HEK293 (cell line): ENCODE data around the gene TTC34.

ENCODE experiments used
- CTCF ChIA-PET: fragments of 350-600 bp; formaldehyde crosslinking; extraction: SDS; loops from one replicate; lab custom pipeline; 2021; ENCODE audit warnings: antibody characterized with exemption; lab: Yijun Ruan, JAX
- POLR2A ChIA-PET: fragments of 300-600 bp; formaldehyde crosslinking; extraction: SDS; loops from one replicate; lab custom pipeline; 2020; ENCODE audit warnings: antibody characterized with exemption, inconsistent platforms; lab: Yijun Ruan, JAX
- H3K27ac ChIP-seq: fragments of 200-500 bp; sonication (Bioruptor generic); 2 replicates; pipeline ENCODE4 v1.5.1; 2014; ENCODE audit warnings: low read depth, low read length, control low read depth, inconsistent platforms; ENCODE audit errors: extremely low read depth
- H3K36me3 ChIP-seq, 2 experiments: fragments of 200-500 bp in 1 of 2; sonication (Bioruptor generic) in 1 of 2; 1 replicate in 1 of 2; 2 replicates in 1 of 2; pipeline ENCODE4 v1.5.1; 2014 to 2017; ENCODE audit warnings: inconsistent platforms in 2 of 2, low read length in 2 of 2; ENCODE audit not compliant: control insufficient read depth in 2 of 2, insufficient read depth in 1 of 2
- H3K4me1 ChIP-seq: fragments of 200-500 bp; sonication (Bioruptor generic); 2 replicates; pipeline ENCODE4 v1.5.1; 2014; ENCODE audit warnings: mild to moderate bottlenecking, low read length, inconsistent platforms; ENCODE audit not compliant: control insufficient read depth, insufficient read depth
- H3K4me3 ChIP-seq: 2 replicates; pipeline ENCODE4 v1.5.1; 2011; ENCODE audit warnings: low read depth, mild to moderate bottlenecking, control low read depth, low read length, moderate library complexity
- H3K9me3 ChIP-seq: fragments of 200-500 bp; sonication (Bioruptor generic); 2 replicates; pipeline ENCODE4 v1.5.1; 2014; ENCODE audit warnings: low read depth, low read length, inconsistent platforms; ENCODE audit not compliant: control insufficient read depth, insufficient read depth
- FEZF1 ChIP-seq: fragments of 450-650 bp; formaldehyde crosslinking; IDR thresholded peaks from 2 replicates; pipeline ENCODE4 v1.5.1; 2016; ENCODE audit warnings: missing biosample characterization, missing genetic modification characterization
- KLF7 ChIP-seq: fragments of 450-650 bp; formaldehyde crosslinking; IDR thresholded peaks from 2 replicates; pipeline ENCODE4 v1.5.1; 2016; ENCODE audit warnings: missing biosample characterization, missing genetic modification characterization, borderline replicate concordance
- KLF8 ChIP-seq: fragments of 450-650 bp; formaldehyde crosslinking; IDR thresholded peaks from 2 replicates; pipeline ENCODE4 v1.5.1; 2016; ENCODE audit warnings: missing biosample characterization, missing genetic modification characterization
- SETDB1 ChIP-seq: IDR thresholded peaks from one replicate; pipeline ENCODE4 v1.6.1; 2017; ENCODE audit warnings: mild to moderate bottlenecking, low read length, moderate library complexity, mixed read lengths; ENCODE audit not compliant: insufficient read length
- SP3 ChIP-seq: fragments of 450-650 bp; formaldehyde crosslinking; IDR thresholded peaks from 2 replicates; pipeline ENCODE4 v1.5.1; 2016; ENCODE audit warnings: missing biosample characterization, missing genetic modification characterization
- TRIM28 ChIP-seq: IDR thresholded peaks from 2 replicates; pipeline ENCODE4 v1.6.1; 2011; ENCODE audit warnings: low read length, control low read depth, borderline replicate concordance
- YY1 ChIP-seq: fragments of 450-650 bp; formaldehyde crosslinking; IDR thresholded peaks from 2 replicates; pipeline ENCODE4 v1.5.1; 2018; ENCODE audit warnings: missing biosample characterization, missing genetic modification characterization
- ZBTB48 ChIP-seq: fragments of 450-650 bp; formaldehyde crosslinking; IDR thresholded peaks from 2 replicates; pipeline ENCODE4 v1.5.1; 2016; ENCODE audit warnings: missing biosample characterization, missing genetic modification characterization
- ZBTB49 ChIP-seq: fragments of 450-650 bp; formaldehyde crosslinking; IDR thresholded peaks from 2 replicates; pipeline ENCODE4 v1.5.1; 2016; ENCODE audit warnings: missing biosample characterization, missing genetic modification characterization, low read depth
- ZFHX2 ChIP-seq: fragments of 450-650 bp; formaldehyde crosslinking; conservative IDR thresholded peaks from 2 replicates; pipeline ENCODE4 v1.5.1; 2016; ENCODE audit warnings: missing biosample characterization, missing genetic modification characterization
- ZNF146 ChIP-seq: fragments of 450-650 bp; formaldehyde crosslinking; IDR thresholded peaks from 2 replicates; pipeline ENCODE4 v1.5.1; 2016; ENCODE audit warnings: missing biosample characterization, missing genetic modification characterization
- ZNF175 ChIP-seq: fragments of 450-650 bp; formaldehyde crosslinking; IDR thresholded peaks from 2 replicates; pipeline ENCODE4 v1.5.1; 2016; ENCODE audit warnings: missing biosample characterization, missing genetic modification characterization
- ZNF350 ChIP-seq: fragments of 450-650 bp; formaldehyde crosslinking; IDR thresholded peaks from 2 replicates; pipeline ENCODE4 v1.5.0; 2017; ENCODE audit warnings: missing biosample characterization, mild to moderate bottlenecking, missing genetic modification characterization
- ZNF366 ChIP-seq: fragments of 450-650 bp; formaldehyde crosslinking; conservative IDR thresholded peaks from 2 replicates; pipeline ENCODE4 v1.5.1; 2016; ENCODE audit warnings: missing biosample characterization, missing genetic modification characterization
- ZNF571 ChIP-seq: fragments of 450-650 bp; formaldehyde crosslinking; IDR thresholded peaks from 2 replicates; pipeline ENCODE4 v1.5.0; 2017; ENCODE audit warnings: missing biosample characterization, missing genetic modification characterization
- ZNF677 ChIP-seq: fragments of 450-650 bp; IDR thresholded peaks from 2 replicates; pipeline ENCODE4 v1.5.0; 2018; ENCODE audit warnings: missing biosample characterization, mild to moderate bottlenecking, missing genetic modification characterization, moderate library complexity
- ZNF701 ChIP-seq: fragments of 450-650 bp; formaldehyde crosslinking; IDR thresholded peaks from 2 replicates; pipeline ENCODE4 v1.5.1; 2016; ENCODE audit warnings: missing biosample characterization, missing genetic modification characterization
- ZNF791 ChIP-seq: fragments of 450-650 bp; formaldehyde crosslinking; IDR thresholded peaks from 2 replicates; pipeline ENCODE4 v1.5.1; 2016; ENCODE audit warnings: missing biosample characterization, missing genetic modification characterization
- TF ChIP-seq, protein P1 (sequence below): sonication (generic); formaldehyde crosslinking; IDR thresholded peaks from 2 replicates; pipeline ENCODE4 v1.8.1; 2022; ENCODE audit warnings: mild to moderate bottlenecking, moderate library complexity, missing genetic modification reagents
- TF ChIP-seq, protein P2 (sequence below): fragments of 450-650 bp; formaldehyde crosslinking; conservative IDR thresholded peaks from 2 replicates; pipeline ENCODE4 v1.5.1; 2016; ENCODE audit warnings: low read depth, missing biosample characterization, missing genetic modification characterization

TTC34 gene

DNA sequence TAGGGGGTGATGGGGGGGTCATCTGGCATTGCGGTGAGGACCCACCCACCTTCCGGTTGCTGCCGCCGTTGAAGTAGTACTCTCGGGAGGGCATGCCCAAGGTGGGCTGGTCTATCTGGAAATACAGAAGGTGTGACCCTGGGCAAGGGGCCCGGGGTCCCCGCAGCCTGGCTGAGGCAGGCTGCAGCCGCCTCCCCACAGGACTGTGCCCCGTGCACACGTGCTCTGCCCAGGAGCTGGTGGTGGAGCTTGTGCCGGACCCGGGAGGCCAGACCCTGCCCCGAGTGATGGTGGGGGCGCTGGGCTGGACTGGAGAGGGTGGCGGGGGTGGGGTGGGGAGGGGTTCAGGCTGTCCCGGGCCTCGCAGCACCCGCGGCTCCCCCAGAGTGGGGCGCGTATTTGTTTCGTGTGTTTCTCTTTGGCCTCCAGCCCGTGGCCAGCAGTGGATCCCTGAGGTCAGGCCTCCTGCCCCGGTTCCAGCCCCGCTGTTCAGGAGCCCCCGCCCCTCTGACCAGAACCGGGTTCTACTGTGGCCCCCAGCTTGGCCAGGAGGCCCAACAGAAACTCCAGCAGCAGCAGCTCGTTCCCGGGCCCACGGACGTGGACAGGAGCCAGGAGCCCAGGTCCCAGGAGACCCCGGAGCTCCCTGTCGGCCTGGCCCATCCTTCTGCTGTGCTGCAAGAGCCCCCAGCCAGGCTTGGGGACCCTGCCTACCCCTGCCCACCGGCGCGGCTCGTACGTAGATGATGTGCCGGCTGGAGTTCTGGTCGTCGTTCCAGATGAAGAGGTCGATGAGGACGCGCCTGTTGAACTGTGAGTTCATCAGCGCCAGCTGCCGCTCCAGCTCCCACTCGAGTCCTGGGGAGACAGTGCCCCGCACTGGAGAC lies 195.7 kb downstream of the TTC34 start:
- no peak overlapping the region for H3K27ac ChIP-seq
- TF ChIP-seq ZNF571, result no peak
- TF ChIP-seq, protein P1, sequence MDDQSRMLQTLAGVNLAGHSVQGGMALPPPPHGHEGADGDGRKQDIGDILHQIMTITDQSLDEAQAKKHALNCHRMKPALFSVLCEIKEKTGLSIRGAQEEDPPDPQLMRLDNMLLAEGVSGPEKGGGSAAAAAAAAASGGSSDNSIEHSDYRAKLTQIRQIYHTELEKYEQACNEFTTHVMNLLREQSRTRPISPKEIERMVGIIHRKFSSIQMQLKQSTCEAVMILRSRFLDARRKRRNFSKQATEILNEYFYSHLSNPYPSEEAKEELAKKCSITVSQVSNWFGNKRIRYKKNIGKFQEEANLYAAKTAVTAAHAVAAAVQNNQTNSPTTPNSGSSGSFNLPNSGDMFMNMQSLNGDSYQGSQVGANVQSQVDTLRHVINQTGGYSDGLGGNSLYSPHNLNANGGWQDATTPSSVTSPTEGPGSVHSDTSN (CRISPR knock-in tag), result no peak
- no peak for TF ChIP-seq ZNF175 (tag by site-specific recombination)
- TF ChIP-seq KLF7, result no peak
- TF ChIP-seq ZFHX2 (tag by site-specific recombination), result no peak
- no peak for TF ChIP-seq SP3 (tag by site-specific recombination)
- TF ChIP-seq KLF8, result no peak
- no peak for TF ChIP-seq ZBTB48 (tag by site-specific recombination)
- no peak for TF ChIP-seq SETDB1
- no peak for TF ChIP-seq ZNF791 (tag by site-specific recombination)
- TF ChIP-seq ZBTB49 (tag by site-specific recombination), result no peak
- TF ChIP-seq, protein P2, sequence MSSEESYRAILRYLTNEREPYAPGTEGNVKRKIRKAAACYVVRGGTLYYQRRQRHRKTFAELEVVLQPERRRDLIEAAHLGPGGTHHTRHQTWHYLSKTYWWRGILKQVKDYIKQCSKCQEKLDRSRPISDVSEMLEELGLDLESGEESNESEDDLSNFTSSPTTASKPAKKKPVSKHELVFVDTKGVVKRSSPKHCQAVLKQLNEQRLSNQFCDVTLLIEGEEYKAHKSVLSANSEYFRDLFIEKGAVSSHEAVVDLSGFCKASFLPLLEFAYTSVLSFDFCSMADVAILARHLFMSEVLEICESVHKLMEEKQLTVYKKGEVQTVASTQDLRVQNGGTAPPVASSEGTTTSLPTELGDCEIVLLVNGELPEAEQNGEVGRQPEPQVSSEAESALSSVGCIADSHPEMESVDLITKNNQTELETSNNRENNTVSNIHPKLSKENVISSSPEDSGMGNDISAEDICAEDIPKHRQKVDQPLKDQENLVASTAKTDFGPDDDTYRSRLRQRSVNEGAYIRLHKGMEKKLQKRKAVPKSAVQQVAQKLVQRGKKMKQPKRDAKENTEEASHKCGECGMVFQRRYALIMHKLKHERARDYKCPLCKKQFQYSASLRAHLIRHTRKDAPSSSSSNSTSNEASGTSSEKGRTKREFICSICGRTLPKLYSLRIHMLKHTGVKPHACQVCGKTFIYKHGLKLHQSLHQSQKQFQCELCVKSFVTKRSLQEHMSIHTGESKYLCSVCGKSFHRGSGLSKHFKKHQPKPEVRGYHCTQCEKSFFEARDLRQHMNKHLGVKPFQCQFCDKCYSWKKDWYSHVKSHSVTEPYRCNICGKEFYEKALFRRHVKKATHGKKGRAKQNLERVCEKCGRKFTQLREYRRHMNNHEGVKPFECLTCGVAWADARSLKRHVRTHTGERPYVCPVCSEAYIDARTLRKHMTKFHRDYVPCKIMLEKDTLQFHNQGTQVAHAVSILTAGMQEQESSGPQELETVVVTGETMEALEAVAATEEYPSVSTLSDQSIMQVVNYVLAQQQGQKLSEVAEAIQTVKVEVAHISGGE (tag by site-specific recombination), result no peak
- no peak for TF ChIP-seq ZNF146 (tag by site-specific recombination)
- no peak for TF ChIP-seq ZNF701 (tag by site-specific recombination)
- TF ChIP-seq TRIM28, result no peak
- no peak for TF ChIP-seq FEZF1 (tag by site-specific recombination)
- TF ChIP-seq ZNF350, result no peak
- no peak for TF ChIP-seq YY1 (tag by site-specific recombination)
- no peak for TF ChIP-seq ZNF366 (tag by site-specific recombination)
- TF ChIP-seq ZNF677, result no peak
- no peaks in the 10 kb centered on the region for H3K4me1 ChIP-seq
- no peaks in the 10 kb centered on the region for H3K36me3 ChIP-seq
- H3K9me3 ChIP-seq, result no peaks in the 10 kb centered on the region
- H3K4me3 ChIP-seq, result no peak overlapping the region
- CTCF ChIA-PET, result no interaction called here
- POLR2A ChIA-PET, result interaction anchor here (0.7 kb wide), 1 partner anchor 20 kb away, joined by 3 read pairs; the partner anchor contains the start of gene PRXL2B
